ENCODE results near the gene RPL36A. TPM values are rescaled to one million over a fixed set of nuclear protein-coding genes. Genes with fewer than 3 reads are reported as not detected.

Gene RPL36A
- total and polyA plus RNA-seq, 9 of the 15 experiments (the other 6 are each of a cell fraction or from before 2014, with no cell fraction given) = 412 to 4,539 (median 3,209) TPM

DNA sequence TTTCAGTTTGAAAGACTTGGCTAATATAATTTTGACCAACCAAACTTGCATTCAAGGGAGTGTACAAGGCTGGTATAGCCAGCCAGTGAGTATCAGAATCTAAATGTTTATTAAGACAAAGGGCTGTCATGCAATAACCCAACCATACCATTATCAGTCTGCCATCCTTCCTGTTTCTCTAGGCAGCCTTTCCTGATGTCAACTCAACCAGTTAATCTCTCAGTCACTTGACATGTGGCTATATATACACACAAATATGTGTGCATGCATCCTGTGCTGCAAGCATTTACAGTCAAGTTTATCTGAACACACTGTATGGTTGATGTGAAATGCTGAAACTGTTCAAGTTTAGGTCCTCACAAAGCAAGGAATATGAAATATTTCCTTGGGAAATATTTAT is 22.0 kb upstream of the RPL36A start (continued):
- TF ChIP-seq, protein P1, sequence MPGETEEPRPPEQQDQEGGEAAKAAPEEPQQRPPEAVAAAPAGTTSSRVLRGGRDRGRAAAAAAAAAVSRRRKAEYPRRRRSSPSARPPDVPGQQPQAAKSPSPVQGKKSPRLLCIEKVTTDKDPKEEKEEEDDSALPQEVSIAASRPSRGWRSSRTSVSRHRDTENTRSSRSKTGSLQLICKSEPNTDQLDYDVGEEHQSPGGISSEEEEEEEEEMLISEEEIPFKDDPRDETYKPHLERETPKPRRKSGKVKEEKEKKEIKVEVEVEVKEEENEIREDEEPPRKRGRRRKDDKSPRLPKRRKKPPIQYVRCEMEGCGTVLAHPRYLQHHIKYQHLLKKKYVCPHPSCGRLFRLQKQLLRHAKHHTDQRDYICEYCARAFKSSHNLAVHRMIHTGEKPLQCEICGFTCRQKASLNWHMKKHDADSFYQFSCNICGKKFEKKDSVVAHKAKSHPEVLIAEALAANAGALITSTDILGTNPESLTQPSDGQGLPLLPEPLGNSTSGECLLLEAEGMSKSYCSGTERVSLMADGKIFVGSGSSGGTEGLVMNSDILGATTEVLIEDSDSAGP (CRISPR knock-in tag; IDR thresholded peaks at IDR 0.05) = no peak
- TF ChIP-seq ZNF165 (CRISPR knock-in tag; IDR thresholded peaks at IDR 0.05; ENCODE audit: borderline replicate concordance) = no peak
- TF ChIP-seq RFX5 (IDR thresholded peaks at IDR 0.05; ENCODE audit: low read depth, low read length) = no peak
- TF ChIP-seq SIRT6 (IDR thresholded peaks at IDR 0.05; ENCODE audit: low read depth, low read length) = no peak
- TF ChIP-seq JUNB (CRISPR knock-in tag; conservative IDR thresholded peaks at IDR 0.05) = no peak
- TF ChIP-seq, protein P2, sequence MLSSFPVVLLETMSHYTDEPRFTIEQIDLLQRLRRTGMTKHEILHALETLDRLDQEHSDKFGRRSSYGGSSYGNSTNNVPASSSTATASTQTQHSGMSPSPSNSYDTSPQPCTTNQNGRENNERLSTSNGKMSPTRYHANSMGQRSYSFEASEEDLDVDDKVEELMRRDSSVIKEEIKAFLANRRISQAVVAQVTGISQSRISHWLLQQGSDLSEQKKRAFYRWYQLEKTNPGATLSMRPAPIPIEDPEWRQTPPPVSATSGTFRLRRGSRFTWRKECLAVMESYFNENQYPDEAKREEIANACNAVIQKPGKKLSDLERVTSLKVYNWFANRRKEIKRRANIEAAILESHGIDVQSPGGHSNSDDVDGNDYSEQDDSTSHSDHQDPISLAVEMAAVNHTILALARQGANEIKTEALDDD (IDR thresholded peaks at IDR 0.05) = no peak
- TF ChIP-seq, protein P3, sequence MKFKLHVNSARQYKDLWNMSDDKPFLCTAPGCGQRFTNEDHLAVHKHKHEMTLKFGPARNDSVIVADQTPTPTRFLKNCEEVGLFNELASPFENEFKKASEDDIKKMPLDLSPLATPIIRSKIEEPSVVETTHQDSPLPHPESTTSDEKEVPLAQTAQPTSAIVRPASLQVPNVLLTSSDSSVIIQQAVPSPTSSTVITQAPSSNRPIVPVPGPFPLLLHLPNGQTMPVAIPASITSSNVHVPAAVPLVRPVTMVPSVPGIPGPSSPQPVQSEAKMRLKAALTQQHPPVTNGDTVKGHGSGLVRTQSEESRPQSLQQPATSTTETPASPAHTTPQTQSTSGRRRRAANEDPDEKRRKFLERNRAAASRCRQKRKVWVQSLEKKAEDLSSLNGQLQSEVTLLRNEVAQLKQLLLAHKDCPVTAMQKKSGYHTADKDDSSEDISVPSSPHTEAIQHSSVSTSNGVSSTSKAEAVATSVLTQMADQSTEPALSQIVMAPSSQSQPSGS (CRISPR knock-in tag; IDR thresholded peaks at IDR 0.05) = no peak
- no peak for TF ChIP-seq ZBTB1 (CRISPR knock-in tag; IDR thresholded peaks at IDR 0.05; ENCODE audit: borderline replicate concordance, low read depth)
- TF ChIP-seq ZNF121 (CRISPR knock-in tag; conservative IDR thresholded peaks at IDR 0.05) = no peak
- TF ChIP-seq ZNF589 (CRISPR knock-in tag; IDR thresholded peaks at IDR 0.05; ENCODE audit: low read depth) = no peak
- TF ChIP-seq ZNF76 (CRISPR knock-in tag; IDR thresholded peaks at IDR 0.05; ENCODE audit: borderline replicate concordance) = no peak

All from K562 (cell line).